Activated CD8-positive, alpha-beta memory T cell treated with anti-CD3 and anti-CD28 coated beads, Interleukin-2, amount 50 U/mL, for 4 hours (primary cell): Measurements from ENCODE around the gene PKP4.
"Not testable (repeated sequence)": the region's sequence is repeated elsewhere in the genome, so short reads cannot be mapped to it uniquely, and the experiment has no call there.

Experiments used
- DNase-seq: peaks from one replicate; pipeline ENCODE4 v3.0.0-alpha.2; 2020

Gene PKP4

DNA sequence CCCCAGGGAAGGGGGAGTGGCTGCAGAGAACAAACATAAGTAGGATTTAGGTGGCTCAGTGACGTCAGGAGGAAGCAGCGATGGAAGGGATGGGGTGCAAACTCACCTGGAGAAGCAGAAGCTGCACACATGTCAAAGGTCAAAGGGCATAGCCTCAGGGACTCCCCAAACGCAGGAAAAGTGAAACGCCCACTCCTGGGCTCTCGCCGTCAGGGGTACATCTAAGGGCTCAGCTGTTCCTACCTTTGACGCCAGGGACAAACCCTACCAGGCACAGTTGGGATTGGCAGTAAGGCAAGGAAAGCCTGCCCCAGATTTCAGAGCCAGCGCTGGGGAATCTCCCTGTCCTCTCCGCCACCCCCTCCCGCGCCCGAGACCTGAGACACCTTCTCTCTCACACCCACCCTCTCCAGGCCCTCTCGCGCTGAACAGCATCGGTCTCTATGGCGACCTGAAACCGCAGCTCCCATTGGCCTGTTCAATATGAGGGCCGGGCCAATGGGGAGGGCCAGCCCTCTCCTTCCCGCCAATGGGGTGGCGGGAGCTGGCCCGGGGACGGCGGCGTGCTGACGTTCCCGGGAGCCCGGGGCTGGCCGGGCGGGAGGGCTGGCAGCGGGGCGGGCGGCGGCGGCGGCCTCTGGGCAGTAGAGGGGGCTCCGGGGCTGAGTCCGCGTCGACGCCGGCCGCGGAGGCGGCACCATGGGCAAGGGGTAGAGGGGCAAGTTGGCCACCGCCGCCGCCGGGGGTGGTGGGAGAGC, at the start of gene PKP4, which contains the start of gene CCDC148:
Gene PKP4 (plus strand): TSS at position 644 of the 758 bp plus-strand sequence. CDS start 76,233 bp downstream, outside the sequence.
Gene CCDC148 (minus strand): TSS at position 445 of the 758 bp plus-strand sequence. CDS start 314 bp downstream, at position 131.
- DNase-seq: peak; percentile 90

DNA sequence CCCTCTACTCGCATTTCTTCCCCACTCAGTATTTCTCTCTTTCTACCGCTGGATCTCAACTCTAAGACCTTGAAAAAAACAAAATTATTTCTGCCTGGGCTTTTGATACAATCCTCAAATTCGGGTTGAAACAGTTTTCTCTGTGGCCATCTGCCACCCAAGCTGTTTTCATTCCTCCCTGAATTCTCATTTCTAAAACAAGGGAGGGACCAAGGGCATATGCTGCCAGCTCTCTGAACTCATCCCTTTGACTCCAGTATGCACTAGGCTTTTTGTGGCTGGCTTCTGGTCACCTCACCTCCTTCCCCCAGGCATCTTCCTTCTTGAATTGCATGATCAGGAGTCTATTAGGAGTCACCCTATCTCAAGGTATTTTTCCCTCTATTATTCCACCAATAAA, 49.7 kb upstream of the PKP4 start:
- DNase-seq: no peak

DNA sequence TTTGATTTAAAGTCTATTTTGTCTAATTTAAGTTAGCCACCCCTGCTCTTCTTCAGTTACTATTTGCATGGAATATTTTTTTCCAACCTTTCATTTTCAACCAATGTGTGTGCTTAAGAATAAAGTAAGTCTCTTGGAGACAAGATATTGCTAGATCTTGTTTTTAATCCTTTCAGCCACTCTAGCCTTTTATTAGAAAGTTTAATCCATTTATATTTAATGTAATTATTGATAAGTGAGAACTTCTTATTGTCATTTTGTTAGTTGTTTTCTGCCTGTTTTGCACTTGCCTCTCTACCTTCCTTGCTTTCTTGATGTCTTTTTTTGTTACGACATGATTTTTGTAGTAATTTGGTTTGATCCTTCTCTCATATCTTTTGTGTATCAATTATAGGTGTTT, 46.6 kb upstream of the PKP4 start:
- no peak for DNase-seq

DNA sequence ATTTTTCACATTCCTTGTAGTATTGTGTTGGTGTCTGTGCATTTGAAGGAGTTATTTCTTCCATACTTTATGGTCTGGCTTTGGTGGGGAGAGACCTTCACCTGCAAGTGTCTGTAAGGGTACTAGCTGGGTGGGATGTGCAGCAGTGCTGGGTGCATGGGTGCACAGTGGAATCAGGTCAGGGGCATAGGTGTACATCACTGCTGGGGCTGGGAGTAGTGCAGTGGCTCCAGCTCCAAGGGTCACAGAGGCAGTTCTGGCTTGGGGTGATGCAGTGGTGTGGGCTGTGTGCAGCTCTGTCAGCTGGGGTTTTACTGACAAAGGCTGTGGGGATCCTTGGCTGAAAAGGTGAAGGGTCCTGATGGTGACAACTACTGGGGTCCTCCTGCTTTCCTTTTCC, 45.0 kb upstream of the PKP4 start:
- DNase-seq: no peak

- DNase-seq: no peak
Observed at GRCh38 chr2:158412206-158412605, 44.5 kb upstream of the PKP4 start.

DNA sequence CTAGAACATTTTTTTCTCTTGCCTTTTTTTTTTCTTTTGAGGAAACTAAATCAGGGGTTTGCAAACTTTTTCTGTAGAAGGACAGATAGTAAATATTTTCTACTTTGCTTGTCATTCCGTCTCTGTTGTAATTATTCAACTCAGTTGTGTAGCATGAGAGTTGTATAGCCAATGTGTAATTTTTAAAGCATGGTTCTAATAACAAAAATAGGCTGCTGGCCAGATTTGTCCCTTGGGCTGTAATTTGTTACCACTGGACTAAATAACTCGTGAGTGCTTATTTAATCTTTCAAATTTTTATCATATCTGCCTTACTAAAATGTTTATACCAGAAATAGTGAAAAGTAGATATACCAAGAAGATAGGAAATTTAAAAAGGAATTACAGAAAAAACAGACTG, 43.2 kb upstream of the PKP4 start:
- no peak for DNase-seq

- no peak for DNase-seq
Observed at GRCh38 chr2:158414538-158414937, 42.2 kb upstream of the PKP4 start.

- DNase-seq: no peak
Observed at GRCh38 chr2:158432117-158432516, 24.6 kb upstream of the PKP4 start.

DNA sequence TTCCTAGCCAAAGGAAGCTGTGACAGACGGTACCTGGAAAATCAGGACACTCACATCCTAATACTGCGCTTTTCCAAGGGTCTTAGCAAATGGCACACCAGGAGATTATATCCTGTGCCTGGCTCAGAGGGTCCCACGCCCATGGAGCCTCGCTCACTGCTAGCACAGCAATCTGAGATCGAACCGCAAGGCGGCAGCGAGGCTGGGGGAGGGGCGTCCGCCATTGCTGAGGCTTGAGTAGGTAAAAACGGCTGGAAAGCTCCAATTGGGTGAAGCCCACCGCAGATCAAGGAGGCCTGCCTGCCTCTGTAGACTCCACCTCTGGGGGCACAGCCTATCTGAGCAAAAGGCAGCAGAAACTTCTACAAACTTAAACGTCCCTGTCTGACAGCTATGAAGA, 23.0 kb upstream of the PKP4 start:
- DNase-seq: not testable (repeated sequence)

DNA sequence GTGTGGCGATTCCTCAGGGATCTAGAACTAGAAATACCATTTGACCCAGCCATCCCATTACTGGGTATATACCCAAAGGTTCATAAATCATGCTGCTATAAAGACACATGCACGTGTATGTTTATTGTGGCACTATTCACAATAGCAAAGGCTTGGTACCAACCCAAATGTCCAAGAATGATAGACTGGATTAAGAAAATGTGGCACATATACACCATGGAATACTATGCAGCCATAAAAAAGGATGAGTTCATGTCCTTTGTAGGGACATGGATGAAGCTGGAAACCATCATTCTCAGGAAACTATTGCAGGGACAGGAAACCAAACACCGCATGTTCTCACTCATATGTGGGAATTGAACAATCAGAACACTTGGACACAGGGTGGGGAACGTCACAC, 17.7 kb upstream of the PKP4 start:
- not testable (repeated sequence) for DNase-seq

- no peak for DNase-seq
Observed at GRCh38 chr2:158443606-158444005, 13.1 kb upstream of the PKP4 start.

GRCh38 chr2:158457092-158457825, 507 bp downstream of the PKP4 start:
- peak; percentile 44 for DNase-seq

DNA sequence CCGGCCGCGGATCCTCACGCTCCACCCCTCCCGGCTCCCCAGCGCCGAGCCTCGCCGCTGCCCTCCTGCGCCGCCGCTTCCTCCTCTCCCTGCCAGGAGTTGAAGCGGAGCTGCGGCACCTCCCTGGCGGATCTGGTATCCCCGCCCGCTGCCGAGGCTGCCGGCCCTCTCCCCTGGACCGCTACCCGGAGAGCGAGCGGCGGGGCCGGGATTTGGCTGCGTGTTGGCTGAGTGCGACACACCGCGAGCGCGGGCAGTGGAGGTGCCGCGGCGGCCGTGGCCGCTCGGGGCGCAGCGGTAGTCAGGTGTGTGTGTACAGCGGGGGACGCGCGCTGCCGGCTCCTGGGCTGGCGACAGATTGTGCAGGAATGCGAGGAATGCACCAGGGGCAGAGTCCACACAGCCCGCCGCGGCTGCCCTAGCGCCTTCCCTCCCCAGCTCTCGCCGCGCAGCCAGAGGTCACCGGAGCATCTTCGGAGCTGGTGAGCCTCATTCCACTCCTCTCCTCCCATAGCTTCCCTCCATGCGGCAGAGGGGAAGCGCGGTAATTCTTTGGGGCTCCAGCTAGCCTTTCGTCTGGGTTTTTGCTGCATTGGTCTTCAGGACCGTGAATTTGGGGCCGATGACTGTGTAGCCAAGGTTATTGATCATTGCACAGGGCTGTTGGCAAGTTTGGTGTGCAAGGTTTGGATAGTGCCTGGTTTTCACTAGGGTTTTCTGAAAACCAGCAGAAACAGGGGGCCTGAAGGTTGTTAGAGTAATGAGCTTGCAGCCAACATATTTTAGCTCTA, 1.3 kb downstream of the PKP4 start:
- DNase-seq: peak; percentile 63

GRCh38 chr2:158458617-158458920, 1.8 kb downstream of the PKP4 start:
- no peak for DNase-seq

- no peak for DNase-seq
Observed at GRCh38 chr2:158459161-158460003, 2.6 kb downstream of the PKP4 start.

DNA sequence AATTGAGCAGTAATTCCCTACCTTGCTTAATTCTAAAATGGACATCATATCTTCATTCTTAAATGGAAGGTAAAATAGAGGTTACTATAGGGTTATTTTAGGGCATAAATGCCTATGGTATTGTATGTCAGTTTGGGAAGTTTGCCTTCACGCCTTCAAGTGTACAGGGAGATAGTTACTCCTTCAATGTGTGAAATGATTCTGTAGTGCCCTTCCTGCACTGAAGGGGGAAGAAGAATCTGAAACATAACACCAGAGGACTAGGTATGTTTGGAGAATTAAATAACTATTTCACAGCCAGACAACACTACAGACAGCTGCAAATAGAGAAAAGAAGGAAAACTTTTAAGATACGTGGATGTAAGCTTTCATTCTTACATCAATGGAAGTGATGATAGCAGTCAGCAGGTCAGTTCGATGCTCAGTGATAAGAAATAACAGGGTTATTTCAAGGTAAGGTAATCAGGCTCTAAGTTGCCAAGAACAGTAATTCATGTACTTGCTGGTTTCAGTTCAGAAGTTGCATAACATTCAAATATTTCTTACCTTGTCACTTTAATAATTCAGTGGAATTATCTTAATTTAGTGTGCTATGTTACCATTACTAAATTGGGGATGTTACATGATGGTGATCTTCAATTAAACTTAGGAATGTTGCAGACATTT, 4.0 kb downstream of the PKP4 start:
- no peak for DNase-seq

DNA sequence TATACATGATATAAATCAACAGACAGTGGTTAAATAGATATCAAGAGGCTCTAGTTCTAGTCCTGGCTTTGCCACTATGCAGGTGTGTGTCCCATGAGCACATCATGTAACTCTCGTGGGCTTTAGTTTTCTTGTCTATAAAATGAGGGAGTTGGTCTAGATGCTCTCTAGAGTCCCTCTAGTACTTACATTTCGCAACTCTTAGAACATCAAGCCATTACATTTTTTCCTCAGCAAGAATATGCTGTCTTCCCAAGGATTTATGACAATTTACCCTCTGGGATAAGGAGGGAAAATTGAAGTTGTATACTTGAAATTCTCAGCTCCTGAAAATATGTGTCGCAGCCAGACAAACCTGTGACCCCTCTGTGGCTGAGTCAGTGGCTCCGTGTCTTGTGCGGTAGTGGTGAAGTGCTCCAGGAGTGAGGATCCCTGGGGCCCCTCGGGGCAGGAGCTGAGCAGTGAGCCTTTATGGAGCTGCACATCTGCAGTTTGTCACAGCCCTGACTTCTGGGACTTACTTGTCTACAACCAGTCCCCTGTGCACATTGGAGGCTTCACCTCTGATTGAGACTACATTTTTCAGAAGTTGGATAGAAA, 6.8 kb downstream of the PKP4 start:
- DNase-seq: no peak

- DNase-seq: no peak
Observed at GRCh38 chr2:158464426-158465281, 7.9 kb downstream of the PKP4 start.

DNA sequence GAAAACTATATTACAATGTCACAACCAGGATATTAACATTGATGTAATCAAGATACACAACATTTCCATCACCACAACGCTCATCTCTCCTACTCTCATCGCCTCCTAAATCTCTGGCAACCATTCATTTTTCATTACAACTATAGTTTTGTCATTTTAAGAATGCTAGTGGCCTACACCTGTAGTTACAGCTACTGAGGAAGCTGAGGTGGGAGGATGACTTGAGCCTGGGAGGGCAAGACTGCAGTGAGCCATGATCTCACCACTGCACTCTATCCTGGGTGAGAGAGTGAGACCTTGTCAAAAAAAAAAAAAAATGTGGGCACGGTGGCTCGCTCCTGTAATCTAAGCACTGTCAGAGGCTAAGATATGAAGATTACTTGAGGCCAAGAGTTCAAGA, 10.5 kb downstream of the PKP4 start:
- DNase-seq: no peak

- DNase-seq: not testable (repeated sequence)
Observed at GRCh38 chr2:158472829-158473228, 16.1 kb downstream of the PKP4 start.

- not testable (repeated sequence) for DNase-seq
Observed at GRCh38 chr2:158473300-158473699, 16.5 kb downstream of the PKP4 start.
